HEK293 (cell line): ENCODE measurements around the gene DRP2.
"Not testable (repeated sequence)": the region's sequence is repeated elsewhere in the genome, so short reads cannot be mapped to it uniquely, and the experiment has no call there.

Experiments used
- CTCF ChIA-PET: fragments of 350-600 bp; formaldehyde crosslinking; extraction: SDS; loops from one replicate; lab custom pipeline; 2021; ENCODE audit warnings: antibody characterized with exemption; lab: Yijun Ruan, JAX
- POLR2A ChIA-PET: fragments of 300-600 bp; formaldehyde crosslinking; extraction: SDS; loops from one replicate; lab custom pipeline; 2020; ENCODE audit warnings: antibody characterized with exemption, inconsistent platforms; lab: Yijun Ruan, JAX
- H3K27ac ChIP-seq: fragments of 200-500 bp; sonication (Bioruptor generic); 2 replicates; pipeline ENCODE4 v1.5.1; 2014; ENCODE audit warnings: low read depth, low read length, control low read depth, inconsistent platforms; ENCODE audit errors: extremely low read depth
- H3K36me3 ChIP-seq, 2 experiments: fragments of 200-500 bp in 1 of 2; sonication (Bioruptor generic) in 1 of 2; 1 replicate in 1 of 2; 2 replicates in 1 of 2; pipeline ENCODE4 v1.5.1; 2014 to 2017; ENCODE audit warnings: inconsistent platforms in 2 of 2, low read length in 2 of 2; ENCODE audit not compliant: control insufficient read depth in 2 of 2, insufficient read depth in 1 of 2
- H3K4me1 ChIP-seq: fragments of 200-500 bp; sonication (Bioruptor generic); 2 replicates; pipeline ENCODE4 v1.5.1; 2014; ENCODE audit warnings: mild to moderate bottlenecking, low read length, inconsistent platforms; ENCODE audit not compliant: control insufficient read depth, insufficient read depth
- H3K4me3 ChIP-seq: 2 replicates; pipeline ENCODE4 v1.5.1; 2011; ENCODE audit warnings: low read depth, mild to moderate bottlenecking, control low read depth, low read length, moderate library complexity
- H3K9me3 ChIP-seq: fragments of 200-500 bp; sonication (Bioruptor generic); 2 replicates; pipeline ENCODE4 v1.5.1; 2014; ENCODE audit warnings: low read depth, low read length, inconsistent platforms; ENCODE audit not compliant: control insufficient read depth, insufficient read depth
- HIC1 ChIP-seq: fragments of 450-650 bp; formaldehyde crosslinking; IDR thresholded peaks from 2 replicates; pipeline ENCODE4 v1.5.1; 2016; ENCODE audit warnings: missing biosample characterization, missing genetic modification characterization
- TCF7L2 ChIP-seq: IDR thresholded peaks from 2 replicates; pipeline ENCODE4 v1.6.1; 2011; ENCODE audit warnings: low read depth, mild to moderate bottlenecking, inconsistent platforms, low read length, moderate library complexity, borderline replicate concordance
- ZEB2 ChIP-seq: fragments of 450-650 bp; formaldehyde crosslinking; IDR thresholded peaks from 2 replicates; pipeline ENCODE4 v1.5.1; 2016; ENCODE audit warnings: missing biosample characterization, missing genetic modification characterization
- ZNF148 ChIP-seq: fragments of 450-650 bp; formaldehyde crosslinking; IDR thresholded peaks from 2 replicates; pipeline ENCODE4 v1.5.0; 2017; ENCODE audit warnings: missing biosample characterization, missing genetic modification characterization, borderline replicate concordance
- ZNF184 ChIP-seq: fragments of 450-650 bp; IDR thresholded peaks from 2 replicates; pipeline ENCODE4 v1.5.1; 2018; ENCODE audit warnings: missing biosample characterization, mild to moderate bottlenecking, missing genetic modification characterization
- ZNF302 ChIP-seq: fragments of 450-650 bp; formaldehyde crosslinking; IDR thresholded peaks from 2 replicates; pipeline ENCODE4 v1.5.1; 2016; ENCODE audit warnings: missing biosample characterization, missing genetic modification characterization, low read depth
- ZNF354C ChIP-seq: fragments of 450-650 bp; formaldehyde crosslinking; IDR thresholded peaks from 2 replicates; pipeline ENCODE4 v1.5.1; 2016; ENCODE audit warnings: missing biosample characterization, missing genetic modification characterization, low read depth, borderline replicate concordance
- ZNF510 ChIP-seq: fragments of 450-650 bp; formaldehyde crosslinking; IDR thresholded peaks from 2 replicates; pipeline ENCODE4 v1.5.1; 2018; ENCODE audit warnings: mild to moderate bottlenecking, missing genetic modification characterization, missing biosample characterization; ENCODE audit not compliant: insufficient replicate concordance
- ZNF701 ChIP-seq: fragments of 450-650 bp; formaldehyde crosslinking; IDR thresholded peaks from 2 replicates; pipeline ENCODE4 v1.5.1; 2016; ENCODE audit warnings: missing biosample characterization, missing genetic modification characterization
- TF ChIP-seq, protein P1 (sequence below): fragments of 450-650 bp; formaldehyde crosslinking; IDR thresholded peaks from 2 replicates; pipeline ENCODE4 v1.5.1; 2016; ENCODE audit warnings: missing biosample characterization, missing genetic modification characterization
- TF ChIP-seq, protein P2 (sequence below): fragments of 450-650 bp; formaldehyde crosslinking; IDR thresholded peaks from 2 replicates; pipeline ENCODE4 v1.5.1; 2016; ENCODE audit warnings: missing biosample characterization, missing genetic modification characterization

Gene DRP2

GRCh38 chrX:101171883-101172400 lies 47.6 kb upstream of the DRP2 start (continued):
- TF ChIP-seq ZNF354C (no peak), HIC1 (tag by site-specific recombination) (no peak), ZNF302 (tag by site-specific recombination) (no peak), ZEB2 (tag by site-specific recombination) (no peak)
- TF ChIP-seq, protein P1, sequence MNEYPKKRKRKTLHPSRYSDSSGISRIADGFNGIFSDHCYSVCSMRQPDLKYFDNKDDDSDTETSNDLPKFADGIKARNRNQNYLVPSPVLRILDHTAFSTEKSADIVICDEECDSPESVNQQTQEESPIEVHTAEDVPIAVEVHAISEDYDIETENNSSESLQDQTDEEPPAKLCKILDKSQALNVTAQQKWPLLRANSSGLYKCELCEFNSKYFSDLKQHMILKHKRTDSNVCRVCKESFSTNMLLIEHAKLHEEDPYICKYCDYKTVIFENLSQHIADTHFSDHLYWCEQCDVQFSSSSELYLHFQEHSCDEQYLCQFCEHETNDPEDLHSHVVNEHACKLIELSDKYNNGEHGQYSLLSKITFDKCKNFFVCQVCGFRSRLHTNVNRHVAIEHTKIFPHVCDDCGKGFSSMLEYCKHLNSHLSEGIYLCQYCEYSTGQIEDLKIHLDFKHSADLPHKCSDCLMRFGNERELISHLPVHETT, result no peak
- TF ChIP-seq, protein P2, sequence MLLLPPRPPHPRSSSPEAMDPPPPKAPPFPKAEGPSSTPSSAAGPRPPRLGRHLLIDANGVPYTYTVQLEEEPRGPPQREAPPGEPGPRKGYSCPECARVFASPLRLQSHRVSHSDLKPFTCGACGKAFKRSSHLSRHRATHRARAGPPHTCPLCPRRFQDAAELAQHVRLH (tag by site-specific recombination), result no peak
- TF ChIP-seq, all 188 proteins: peak for 0

DNA sequence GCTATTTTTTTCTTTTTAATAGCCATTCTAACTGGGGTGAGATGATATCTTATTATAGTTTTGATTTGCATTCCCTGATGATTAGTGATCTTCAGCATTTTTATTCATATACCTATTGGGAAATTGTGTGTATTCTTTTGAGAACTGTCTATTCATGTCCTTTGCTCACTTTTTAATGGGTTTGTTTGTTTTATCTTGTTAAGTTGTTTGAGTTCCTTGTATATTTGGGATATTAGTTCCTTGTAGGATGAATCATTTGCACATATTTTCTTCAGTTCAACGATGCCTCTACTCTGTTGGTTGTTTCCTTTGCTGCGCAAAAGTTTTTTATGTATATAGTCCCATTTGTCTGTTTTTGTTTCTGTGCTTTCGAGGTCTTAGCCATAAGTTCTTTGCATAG lies 43.1 kb upstream of the DRP2 start:
- no peaks in the 10 kb centered on the region for H3K36me3 ChIP-seq
- ChIA-PET CTCF (no interaction called here), POLR2A (no interaction called here)
- H3K4me3 ChIP-seq, result no peak overlapping the region
- no peaks in the 10 kb centered on the region for H3K9me3 ChIP-seq
- TF ChIP-seq TCF7L2 (no peak), ZNF148 (no peak), ZNF510 (no peak), ZNF184 (tag by site-specific recombination) (no peak), ZNF701 (no peak)
- H3K4me1 ChIP-seq, result no peaks in the 10 kb centered on the region
- no peak overlapping the region for H3K27ac ChIP-seq

DNA sequence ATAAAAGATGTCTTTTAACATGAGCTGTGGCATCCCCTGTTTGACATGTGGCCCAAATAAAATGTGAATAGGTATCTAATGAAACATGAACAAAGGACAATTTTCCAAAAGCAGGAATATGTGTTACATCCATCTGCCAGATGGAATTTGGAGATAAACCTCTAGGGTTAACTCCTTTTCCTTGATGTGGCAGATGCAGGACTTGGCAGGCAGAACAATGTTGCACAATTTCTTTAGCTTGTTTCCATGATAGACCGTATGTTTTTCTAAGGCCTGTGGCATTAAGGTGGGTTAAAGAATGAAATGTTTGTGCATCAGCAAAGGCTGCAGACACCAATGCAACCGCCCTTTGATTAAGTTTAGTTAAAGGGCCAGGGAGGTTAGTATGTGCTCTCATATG lies 34.7 kb upstream of the DRP2 start:
- H3K4me1 ChIP-seq, CTCF ChIA-PET, H3K9me3 ChIP-seq, POLR2A ChIA-PET, H3K27ac ChIP-seq, H3K36me3 ChIP-seq, H3K4me3 ChIP-seq: not testable (repeated sequence)

- CTCF ChIA-PET, H3K9me3 ChIP-seq, H3K27ac ChIP-seq, POLR2A ChIA-PET, H3K36me3 ChIP-seq, H3K4me1 ChIP-seq, H3K4me3 ChIP-seq: not testable (repeated sequence)
Observed at GRCh38 chrX:101187961-101188360, 31.6 kb upstream of the DRP2 start.
